HG03575 (cell line): ENCODE data around the gene RBM12.
A peak's percentile ranks its signal among the peaks of the same experiment; 100 is the strongest.

ENCODE experiments used
- ATAC-seq: cut with Tn5 transposase; IDR thresholded peaks from one replicate; pipeline ENCODE4 v1.9.1; 2021; ENCODE audit not compliant: unreplicated experiment, insufficient number of reproducible peaks, low FRiP score; ENCODE audit errors: extremely low read depth

Gene RBM12

GRCh38 chr20:35629427-35630145, 35.1 kb downstream of the RBM12 start:
- ATAC-seq = no peak

GRCh38 chr20:35627121-35627520, 37.6 kb downstream of the RBM12 start:
- ATAC-seq = no peak

- ATAC-seq = no peak
Observed at GRCh38 chr20:35626386-35627001, 38.2 kb downstream of the RBM12 start.

GRCh38 chr20:35625584-35626385, 38.9 kb downstream of the RBM12 start:
- no peak for ATAC-seq

GRCh38 chr20:35621560-35621946, 43.1 kb downstream of the RBM12 start:
- no peak for ATAC-seq

- no peak for ATAC-seq
Observed at GRCh38 chr20:35620818-35621559, 43.7 kb downstream of the RBM12 start.

GRCh38 chr20:35619196-35620095, 45.3 kb downstream of the RBM12 start:
- ATAC-seq = no peak

GRCh38 chr20:35618263-35619131, 46.2 kb downstream of the RBM12 start:
- ATAC-seq = no peak

GRCh38 chr20:35617397-35618262, 47.1 kb downstream of the RBM12 start:
- ATAC-seq = no peak

GRCh38 chr20:35616465-35617396, 48.0 kb downstream of the RBM12 start:
- ATAC-seq = peak; percentile 43

- no peak for ATAC-seq
Observed at GRCh38 chr20:35615667-35616464, 48.8 kb downstream of the RBM12 start, which contains the start of gene SPAG4. SPAG4 (plus strand) TSS chr20:35615829; CDS start chr20:35616004, 175 bp downstream.

GRCh38 chr20:35611482-35611881, 53.2 kb downstream of the RBM12 start:
- no peak for ATAC-seq

GRCh38 chr20:35610833-35611427, 53.8 kb downstream of the RBM12 start:
- no peak for ATAC-seq

GRCh38 chr20:35607003-35607735, 57.5 kb downstream of the RBM12 start:
- no peak for ATAC-seq
